ENCODE measurements around the gene SYNE1.
"Not testable (repeated sequence)": the region's sequence is repeated elsewhere in the genome, so short reads cannot be mapped to it uniquely, and the experiment has no call there.

The SYNE1 gene

GRCh38 chr6:152566103-152566875 is 70.9 kb downstream of the SYNE1 start:
- no peak for DNase-seq

- no peak for DNase-seq
Measured at GRCh38 chr6:152563177-152563576, 74.0 kb downstream of the SYNE1 start.

- DNase-seq, result not testable (repeated sequence)
Measured at GRCh38 chr6:152558798-152559197, 78.4 kb downstream of the SYNE1 start.

- DNase-seq, result no peak
Measured at GRCh38 chr6:152557502-152557901, 79.7 kb downstream of the SYNE1 start.

GRCh38 chr6:152554851-152555250 is 82.3 kb downstream of the SYNE1 start:
- DNase-seq, result no peak

- peak; percentile 64 for DNase-seq
Measured at GRCh38 chr6:152552616-152553209, 84.4 kb downstream of the SYNE1 start.

- no peak for DNase-seq
Measured at GRCh38 chr6:152543519-152543918, 93.6 kb downstream of the SYNE1 start.

- no peak for DNase-seq
Measured at GRCh38 chr6:152540381-152540780, 96.8 kb downstream of the SYNE1 start.

- no peak for DNase-seq
Measured at GRCh38 chr6:152534541-152534940, 102.6 kb downstream of the SYNE1 start.

GRCh38 chr6:152532556-152533422 is 104.4 kb downstream of the SYNE1 start:
- no peak for DNase-seq

GRCh38 chr6:152531659-152532058 is 105.5 kb downstream of the SYNE1 start:
- DNase-seq, result no peak

- no peak for DNase-seq
Measured at GRCh38 chr6:152529369-152529768, 107.8 kb downstream of the SYNE1 start.

- DNase-seq, result not testable (repeated sequence)
Measured at GRCh38 chr6:152514120-152514519, 123.0 kb downstream of the SYNE1 start.

- DNase-seq, result no peak
Measured at GRCh38 chr6:152509916-152510315, 127.2 kb downstream of the SYNE1 start.

- no peak for DNase-seq
Measured at GRCh38 chr6:152508477-152508876, 128.7 kb downstream of the SYNE1 start.

- no peak for DNase-seq
Measured at GRCh38 chr6:152503546-152503945, 133.6 kb downstream of the SYNE1 start.

- DNase-seq, result no peak
Measured at GRCh38 chr6:152502421-152503188, 134.6 kb downstream of the SYNE1 start.

- DNase-seq, result no peak
Measured at GRCh38 chr6:152499931-152500330, 137.2 kb downstream of the SYNE1 start.

GRCh38 chr6:152496731-152497130 is 140.4 kb downstream of the SYNE1 start:
- DNase-seq, result no peak

- DNase-seq, result not testable (repeated sequence)
Measured at GRCh38 chr6:152495456-152495855, 141.7 kb downstream of the SYNE1 start.

- DNase-seq, result not testable (repeated sequence)
Measured at GRCh38 chr6:152492281-152492680, 144.9 kb downstream of the SYNE1 start.

- not testable (repeated sequence) for DNase-seq
Measured at GRCh38 chr6:152491501-152491900, 145.7 kb downstream of the SYNE1 start.

GRCh38 chr6:152490971-152491378 is 146.2 kb downstream of the SYNE1 start:
- not testable (repeated sequence) for DNase-seq
